ENCODE results near the gene OLFML1.
"Not testable (repeated sequence)": the region's sequence is repeated elsewhere in the genome, so short reads cannot be mapped to it uniquely, and the experiment has no call there.

DNA sequence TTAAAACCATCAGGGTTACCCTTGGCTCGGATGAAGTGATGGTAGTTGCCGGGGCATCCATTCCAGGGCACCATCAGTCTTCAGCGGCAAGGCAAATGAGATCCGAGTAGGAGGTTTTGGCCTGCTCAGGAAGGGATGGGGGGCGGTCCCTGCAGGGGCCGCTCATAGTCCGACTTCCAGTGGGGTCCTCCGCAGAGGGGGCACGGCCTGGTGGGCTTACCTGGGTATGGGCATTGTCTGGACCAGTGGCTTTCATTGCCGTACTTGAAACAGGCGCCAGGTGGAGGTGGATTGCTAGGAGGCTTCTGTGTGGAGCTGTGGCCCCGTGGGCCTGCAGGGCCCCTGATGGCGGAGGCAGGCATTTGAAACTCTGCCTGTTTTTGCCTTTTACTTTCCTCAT lies 32.4 kb downstream of the OLFML1 start:
- not testable (repeated sequence) for TF ChIP-seq POLR2A (IDR thresholded peaks at IDR 0.05); CTCF (IDR thresholded peaks at IDR 0.05 in 4 of 5, conservative IDR thresholded peaks at IDR 0.05 in 1 of 5)

Data from gastrocnemius medialis (tissue), 4 donors.